ENCODE measurements around the gene PTPRK. TPM values are rescaled to one million over a fixed set of nuclear protein-coding genes. Genes with fewer than 3 reads are reported as not detected.

PTPRK gene
- total and polyA plus RNA-seq, 2 of the 13 experiments (the other 11 are each of a cell fraction or from before 2014, with no cell fraction given): 43.6 to 98.3 TPM

GRCh38 chr6:128456510-128457230, 63.7 kb downstream of the PTPRK start (continued):
- no peak for TF ChIP-seq SOX13 (IDR thresholded peaks at IDR 0.05)
- TF ChIP-seq SOX13 (CRISPR knock-in tag; conservative IDR thresholded peaks at IDR 0.05 in 1 of 2, IDR thresholded peaks at IDR 0.05 in 1 of 2): peak in 1 of 2 experiments; percentile 16; a peak in 1 of 4 replicates
- no peak for TF ChIP-seq ARHGAP35 (CRISPR knock-in tag; IDR thresholded peaks at IDR 0.05; ENCODE audit: borderline replicate concordance)
- TF ChIP-seq ISL2 (CRISPR knock-in tag; IDR thresholded peaks at IDR 0.05): peak; percentile 26; the same call in 1 of the 2 replicates
- TF ChIP-seq RARA (CRISPR knock-in tag; IDR thresholded peaks at IDR 0.05): peak; percentile 40; the same call in 1 of the 2 replicates

DNA sequence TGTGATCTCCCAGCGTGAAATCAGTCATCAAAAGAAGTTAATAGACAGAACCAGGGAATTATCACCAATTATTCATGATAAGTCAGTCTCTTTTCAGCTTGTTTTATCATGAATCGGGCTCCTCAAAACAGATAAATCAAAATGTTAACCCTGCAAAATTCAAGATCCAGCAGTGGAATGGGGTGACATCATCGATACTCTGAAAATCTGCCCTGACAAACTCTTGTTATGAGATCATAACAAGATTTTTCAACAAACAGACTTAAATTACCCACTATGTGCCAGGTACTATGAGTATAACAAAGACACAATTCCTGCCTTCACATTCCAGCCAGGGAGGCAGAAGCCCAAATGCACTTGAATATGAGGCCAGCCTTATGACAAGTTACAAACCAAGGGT, 64.4 kb downstream of the PTPRK start:
- peaks cover 28% of the 10 kb centered on the region for H3K4me1 ChIP-seq (ENCODE audit: insufficient read depth, low read length)
- ChIA-PET CTCF (ENCODE audit: low intra/inter-chr PET ratio, low total read pairs) (no interaction called here), POLR2A (no interaction called here)
- peaks cover 10% of the 10 kb centered on the region for H4K20me1 ChIP-seq (ENCODE audit: insufficient read depth, low read length)
- H3K27me3 ChIP-seq (ENCODE audit: control insufficient read depth in 1 of 2, insufficient read depth in 2 of 2, low read length in 2 of 2): no peaks in the 10 kb centered on the region
- DNase-seq (ENCODE audit: low spot score): no peak
- no peak overlapping the region for H2AFZ ChIP-seq (ENCODE audit: low read length)
- H3K27ac ChIP-seq (ENCODE audit: extremely low read length, insufficient read depth, low read length): no peak overlapping the region
- WGBS (ENCODE audit: low lambda C conversion rate): 99% methylated on average over 3 of the region's 3 CpGs
- in situ Hi-C loops (cut with HindIII; ENCODE audit: extremely low pct_ligation_motif_present, low pct_unique_long_range_greater_than_20kb): no loop called here
- no peaks in the 10 kb centered on the region for H3K9me3 ChIP-seq (ENCODE audit: low read length)
- H3K9ac ChIP-seq (ENCODE audit: insufficient read depth, low read depth, low read length): no peak overlapping the region
- H3K79me2 ChIP-seq (ENCODE audit: insufficient read depth, low read length): peaks cover 95% of the 10 kb centered on the region
- FAIRE-seq: no peak
- no peak for ATAC-seq
- intact Hi-C loops (cut with micrococcal nuclease; ENCODE audit: unreplicated experiment): no loop called here
- BruUV-seq (replicated peaks): no TSS peak
- H3K36me3 ChIP-seq (replicated peaks in 1 of 2; ENCODE audit: control insufficient read depth in 1 of 2, insufficient read depth in 2 of 2, low read length in 2 of 2): no peaks in the 10 kb centered on the region
- H3K4me3 ChIP-seq (replicated peaks in 1 of 3; ENCODE audit: insufficient read depth in 1 of 3, low read depth in 2 of 3, low read length in 3 of 3): no peak overlapping the region
- H3K4me2 ChIP-seq (ENCODE audit: low read depth, low read length): no peak overlapping the region
- TF ChIP-seq, protein P1, sequence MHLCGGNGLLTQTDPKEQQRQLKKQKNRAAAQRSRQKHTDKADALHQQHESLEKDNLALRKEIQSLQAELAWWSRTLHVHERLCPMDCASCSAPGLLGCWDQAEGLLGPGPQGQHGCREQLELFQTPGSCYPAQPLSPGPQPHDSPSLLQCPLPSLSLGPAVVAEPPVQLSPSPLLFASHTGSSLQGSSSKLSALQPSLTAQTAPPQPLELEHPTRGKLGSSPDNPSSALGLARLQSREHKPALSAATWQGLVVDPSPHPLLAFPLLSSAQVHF (CRISPR knock-in tag; IDR thresholded peaks at IDR 0.05): no peak
- TF ChIP-seq ZNF224 (CRISPR knock-in tag; IDR thresholded peaks at IDR 0.05) (no peak), TOE1 (CRISPR knock-in tag; IDR thresholded peaks at IDR 0.05) (no peak), ZBTB8A (CRISPR knock-in tag; IDR thresholded peaks at IDR 0.05; ENCODE audit: borderline replicate concordance, low read depth) (no peak), ZNF264 (CRISPR knock-in tag; IDR thresholded peaks at IDR 0.05) (no peak), TSC22D2 (CRISPR knock-in tag; IDR thresholded peaks at IDR 0.05; ENCODE audit: borderline replicate concordance) (no peak), SP1 (IDR thresholded peaks at IDR 0.05) (no peak), SP1 (CRISPR knock-in tag; IDR thresholded peaks at IDR 0.05) (no peak), NCOR1 (IDR thresholded peaks at IDR 0.05; ENCODE audit: borderline replicate concordance, low read length) (no peak)

Measured in HepG2 (cell line).